Brain microvascular endothelial cell (primary cell): ENCODE data around the gene TP73.

Experiments
- DNase-seq: peaks from one replicate; pipeline ENCODE4 v3.0.0-alpha.2; 2020
- H3K27ac ChIP-seq: fragments of 250-450 bp; sonication (Bioruptor Pico); 2 replicates; pipeline ENCODE4 v1.5.1; 2020; ENCODE audit warnings: mild to moderate bottlenecking, moderate library complexity
- H3K27me3 ChIP-seq: fragments of 250-450 bp; sonication (Bioruptor Pico); replicated peaks from 2 replicates; pipeline ENCODE4 v1.5.1; 2020; ENCODE audit warnings: mild to moderate bottlenecking
- H3K36me3 ChIP-seq: fragments of 250-450 bp; sonication (Bioruptor Pico); replicated peaks from 2 replicates; pipeline ENCODE4 v1.5.1; 2020; ENCODE audit warnings: mild to moderate bottlenecking
- H3K4me3 ChIP-seq: 2 replicates; pipeline ENCODE4 v1.5.1; 2011; ENCODE audit warnings: low read depth, mild to moderate bottlenecking, control low read depth, low read length, moderate library complexity
- CTCF ChIP-seq: IDR thresholded peaks from 2 replicates; pipeline ENCODE4 v1.5.1; 2011; ENCODE audit warnings: low read depth, mild to moderate bottlenecking, moderate library complexity, low read length, control low read depth, inconsistent platforms; ENCODE audit errors: missing control alignments
- in situ Hi-C: cut with HindIII; loops from 2 replicates; pipeline ENCODE4 v1.10.0; 2017; ENCODE audit warnings: low sequenced_read_pairs, low pct_ligation_motif_present

The TP73 gene

GRCh38 chr1:3673381-3674099 lies 21.2 kb downstream of the TP73 start:
- DNase-seq: no peak
- H3K27ac ChIP-seq: no peak overlapping the region
- H3K36me3 ChIP-seq: no peaks in the 10 kb centered on the region
- no peak overlapping the region for H3K4me3 ChIP-seq
- H3K27me3 ChIP-seq: no peaks in the 10 kb centered on the region
- TF ChIP-seq CTCF: no peak
- in situ Hi-C loops: no loop called here

DNA sequence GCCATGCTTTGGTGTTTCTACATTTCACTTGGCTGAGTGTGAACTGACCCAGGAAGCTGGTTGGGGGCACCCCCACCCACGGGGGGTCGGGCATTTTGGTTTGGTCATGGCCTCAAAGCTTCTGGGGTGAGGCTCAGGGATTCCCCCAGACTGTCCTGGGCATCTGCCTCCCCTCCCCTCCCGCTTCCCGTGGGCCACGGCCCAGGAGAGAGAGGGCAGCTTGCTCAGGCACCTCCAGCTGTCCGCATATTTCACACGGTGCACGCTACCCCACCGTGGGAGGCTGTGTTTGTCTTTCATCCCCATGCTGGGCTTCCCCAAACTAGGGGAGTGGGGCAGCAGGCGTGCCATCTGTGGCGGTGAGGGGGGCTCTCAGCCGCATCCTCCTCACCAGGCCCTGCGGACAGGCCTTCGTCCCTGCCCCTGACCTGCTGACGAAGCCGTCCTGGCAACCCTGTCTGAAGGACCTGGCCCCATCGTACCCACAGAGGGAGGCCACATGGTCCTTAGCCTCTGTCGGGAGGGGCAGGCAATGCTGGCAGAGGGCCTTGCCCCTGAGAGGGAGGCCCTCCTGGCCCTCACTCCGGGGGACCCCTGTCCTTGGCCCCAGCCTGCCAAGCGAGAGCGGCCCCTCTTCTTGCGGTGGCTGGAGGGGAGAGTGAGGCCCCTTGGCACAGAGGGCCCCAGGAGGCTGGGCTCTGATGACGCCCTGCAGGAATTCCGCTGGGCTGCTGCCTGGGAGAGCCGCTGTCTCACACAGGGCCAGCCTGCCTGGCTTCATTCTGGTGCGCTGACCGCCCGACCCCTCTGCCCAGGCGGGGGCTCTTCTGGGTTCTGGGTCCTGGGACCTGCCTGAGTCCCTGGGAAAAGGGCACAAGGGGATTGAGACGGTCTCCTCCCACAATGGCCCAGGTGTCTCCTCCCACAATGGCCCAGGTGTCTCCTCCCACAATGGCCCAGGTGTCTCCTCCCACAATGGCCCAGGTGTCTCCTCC lies 22.1 kb downstream of the TP73 start:
- DNase-seq: no peak
- no peaks in the 10 kb centered on the region for H3K36me3 ChIP-seq
- H3K27me3 ChIP-seq: no peaks in the 10 kb centered on the region
- no peak for TF ChIP-seq CTCF
- in situ Hi-C loops: no loop called here
- H3K27ac ChIP-seq: no peak overlapping the region
- no peak overlapping the region for H3K4me3 ChIP-seq

DNA sequence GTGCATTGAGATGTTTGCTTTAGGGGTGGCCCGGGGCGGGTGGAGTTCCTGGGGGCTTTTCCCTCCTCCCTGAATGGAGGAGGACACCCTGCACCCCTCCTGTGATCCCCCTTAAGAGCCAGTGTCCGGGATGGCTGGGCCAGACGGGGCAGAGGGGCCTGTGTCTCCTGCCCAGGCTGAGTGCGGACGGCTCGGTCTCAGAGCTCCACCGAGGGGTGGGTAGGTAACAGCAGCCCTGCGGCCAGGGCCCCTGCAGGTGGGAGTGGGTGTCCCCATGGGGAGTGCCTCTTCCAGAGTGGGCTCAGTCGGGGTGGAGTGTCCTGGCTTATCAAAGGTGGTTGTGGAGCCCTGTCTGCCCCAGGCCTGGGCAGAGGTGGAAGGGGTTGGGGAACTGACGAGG lies 23.1 kb downstream of the TP73 start:
- no peak for TF ChIP-seq CTCF

GRCh38 chr1:3676581-3677470 lies 24.5 kb downstream of the TP73 start:
- in situ Hi-C loops: no loop called here
- TF ChIP-seq CTCF: no peak
- Histone ChIP-seq H3K36me3 (no peaks in the 10 kb centered on the region), H3K27ac (no peak overlapping the region), H3K27me3 (no peaks in the 10 kb centered on the region), H3K4me3 (no peak overlapping the region)
- no peak for DNase-seq

More for the DNA sequence above, 23.1 kb downstream of the TP73 start:
- Histone ChIP-seq H3K27me3 (no peaks in the 10 kb centered on the region), H3K4me3 (no peak overlapping the region), H3K27ac (no peak overlapping the region), H3K36me3 (no peaks in the 10 kb centered on the region)
- in situ Hi-C loops: no loop called here
- DNase-seq: no peak

- H3K27ac ChIP-seq: no peak overlapping the region
- no peak for TF ChIP-seq CTCF
- no peak overlapping the region for H3K4me3 ChIP-seq
- no peaks in the 10 kb centered on the region for H3K36me3 ChIP-seq
- H3K27me3 ChIP-seq: no peaks in the 10 kb centered on the region
- in situ Hi-C loops: no loop called here
- no peak for DNase-seq
Observed at GRCh38 chr1:3677484-3677883, 25.2 kb downstream of the TP73 start.
